ENCODE measurements around the gene CTAG1A. TPM values are rescaled to one million over a fixed set of nuclear protein-coding genes. Genes with fewer than 3 reads are reported as not detected.

The CTAG1A gene
- total and polyA plus RNA-seq, 9 of the 15 experiments (the other 6 are each of a cell fraction or from before 2014, with no cell fraction given), result 0.32 TPM; not detected in 8

GRCh38 chrX:154541896-154542722, 42.8 kb upstream of the CTAG1A start (continued):
- TF ChIP-seq ZBTB40 (IDR thresholded peaks at IDR 0.05) (no peak), ZBTB40 (CRISPR knock-in tag; IDR thresholded peaks at IDR 0.05) (no peak), CC2D1A (IDR thresholded peaks at IDR 0.05) (no peak), ZBTB5 (IDR thresholded peaks at IDR 0.05) (no peak), GTF2E2 (tag; IDR thresholded peaks at IDR 0.05) (no peak), DLX4 (CRISPR knock-in tag; IDR thresholded peaks at IDR 0.05) (no peak), EGR1 (conservative IDR thresholded peaks at IDR 0.05) (peak; percentile 81), HIVEP1 (CRISPR knock-in tag; IDR thresholded peaks at IDR 0.05) (0 out of 2 replicates have a peak, but pooled peaks have one; percentile 2), ZNF655 (CRISPR knock-in tag; IDR thresholded peaks at IDR 0.05) (no peak), EP300 (IDR thresholded peaks at IDR 0.05; ENCODE audit: low read length) (peak; percentile 89), NFIX (CRISPR knock-in tag; IDR thresholded peaks at IDR 0.05; ENCODE audit: low read depth) (no peak), SP1 (CRISPR knock-in tag; IDR thresholded peaks at IDR 0.05) (peak; percentile 50; the same call in 1 of the 2 replicates), BRCA1 (IDR thresholded peaks at IDR 0.05) (no peak), BRCA1 (CRISPR knock-in tag; IDR thresholded peaks at IDR 0.05) (no peak), RBM39 (optimal IDR thresholded peaks at IDR 0.05; ENCODE audit: low read depth, low read length) (no peak), MAFF (IDR thresholded peaks at IDR 0.05; ENCODE audit: low read length) (peak; percentile 96), HNRNPUL1 (IDR thresholded peaks at IDR 0.05; ENCODE audit: low read length) (no peak)
